ENCODE data around the gene SRGAP1.

The SRGAP1 gene

DNA sequence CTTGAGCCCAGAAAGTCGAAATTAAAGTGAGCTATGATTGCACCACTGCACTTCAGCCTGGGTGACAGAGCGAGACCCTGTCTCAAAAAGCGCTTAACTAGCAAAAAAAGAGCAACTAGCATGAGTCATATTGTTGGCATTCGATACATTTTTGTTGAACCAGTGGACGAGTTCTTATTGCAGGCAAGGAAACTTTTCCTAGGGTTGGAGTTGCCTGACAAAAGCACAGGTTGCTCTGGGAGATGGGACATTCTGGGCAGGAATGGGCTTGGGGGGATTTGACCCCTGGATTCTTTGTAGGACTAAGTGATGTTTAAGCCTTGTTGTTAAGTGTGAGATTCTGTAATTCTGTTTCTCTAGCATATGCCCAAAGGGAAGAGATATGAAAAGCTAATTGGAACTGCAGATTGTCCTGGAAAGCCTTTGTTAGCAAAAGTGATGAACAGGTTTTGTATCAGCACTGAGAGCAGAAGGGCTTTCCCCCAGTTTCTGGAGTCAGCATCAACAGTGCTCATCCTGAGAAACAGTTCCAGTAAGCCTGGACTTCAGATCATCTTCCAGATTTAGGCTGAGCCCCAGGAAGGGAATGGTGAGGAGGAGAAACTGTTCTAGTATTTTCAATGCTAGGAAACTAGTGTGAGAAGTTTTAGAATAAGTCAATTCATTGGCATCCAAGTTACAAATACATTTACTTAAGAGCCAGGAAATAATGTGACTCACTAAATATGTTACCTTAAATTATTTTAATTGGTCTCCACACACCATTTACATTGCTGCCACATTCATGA is 123.1 kb downstream of the SRGAP1 start:
- no peak for TF ChIP-seq TAF1 (IDR thresholded peaks at IDR 0.05; ENCODE audit: borderline replicate concordance, insufficient read depth, low read length)
- TF ChIP-seq, protein P1, sequence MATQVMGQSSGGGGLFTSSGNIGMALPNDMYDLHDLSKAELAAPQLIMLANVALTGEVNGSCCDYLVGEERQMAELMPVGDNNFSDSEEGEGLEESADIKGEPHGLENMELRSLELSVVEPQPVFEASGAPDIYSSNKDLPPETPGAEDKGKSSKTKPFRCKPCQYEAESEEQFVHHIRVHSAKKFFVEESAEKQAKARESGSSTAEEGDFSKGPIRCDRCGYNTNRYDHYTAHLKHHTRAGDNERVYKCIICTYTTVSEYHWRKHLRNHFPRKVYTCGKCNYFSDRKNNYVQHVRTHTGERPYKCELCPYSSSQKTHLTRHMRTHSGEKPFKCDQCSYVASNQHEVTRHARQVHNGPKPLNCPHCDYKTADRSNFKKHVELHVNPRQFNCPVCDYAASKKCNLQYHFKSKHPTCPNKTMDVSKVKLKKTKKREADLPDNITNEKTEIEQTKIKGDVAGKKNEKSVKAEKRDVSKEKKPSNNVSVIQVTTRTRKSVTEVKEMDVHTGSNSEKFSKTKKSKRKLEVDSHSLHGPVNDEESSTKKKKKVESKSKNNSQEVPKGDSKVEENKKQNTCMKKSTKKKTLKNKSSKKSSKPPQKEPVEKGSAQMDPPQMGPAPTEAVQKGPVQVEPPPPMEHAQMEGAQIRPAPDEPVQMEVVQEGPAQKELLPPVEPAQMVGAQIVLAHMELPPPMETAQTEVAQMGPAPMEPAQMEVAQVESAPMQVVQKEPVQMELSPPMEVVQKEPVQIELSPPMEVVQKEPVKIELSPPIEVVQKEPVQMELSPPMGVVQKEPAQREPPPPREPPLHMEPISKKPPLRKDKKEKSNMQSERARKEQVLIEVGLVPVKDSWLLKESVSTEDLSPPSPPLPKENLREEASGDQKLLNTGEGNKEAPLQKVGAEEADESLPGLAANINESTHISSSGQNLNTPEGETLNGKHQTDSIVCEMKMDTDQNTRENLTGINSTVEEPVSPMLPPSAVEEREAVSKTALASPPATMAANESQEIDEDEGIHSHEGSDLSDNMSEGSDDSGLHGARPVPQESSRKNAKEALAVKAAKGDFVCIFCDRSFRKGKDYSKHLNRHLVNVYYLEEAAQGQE (IDR thresholded peaks at IDR 0.05; ENCODE audit: insufficient read depth in 1 of 2, low read depth in 2 of 2, low read length in 2 of 2) = no peak
- TF ChIP-seq SIN3A (IDR thresholded peaks at IDR 0.05; ENCODE audit: borderline replicate concordance, insufficient read depth, low read length) = no peak
- TF ChIP-seq POLR2AphosphoS5 (IDR thresholded peaks at IDR 0.05; ENCODE audit: low read depth, low read length) = no peak

DNA sequence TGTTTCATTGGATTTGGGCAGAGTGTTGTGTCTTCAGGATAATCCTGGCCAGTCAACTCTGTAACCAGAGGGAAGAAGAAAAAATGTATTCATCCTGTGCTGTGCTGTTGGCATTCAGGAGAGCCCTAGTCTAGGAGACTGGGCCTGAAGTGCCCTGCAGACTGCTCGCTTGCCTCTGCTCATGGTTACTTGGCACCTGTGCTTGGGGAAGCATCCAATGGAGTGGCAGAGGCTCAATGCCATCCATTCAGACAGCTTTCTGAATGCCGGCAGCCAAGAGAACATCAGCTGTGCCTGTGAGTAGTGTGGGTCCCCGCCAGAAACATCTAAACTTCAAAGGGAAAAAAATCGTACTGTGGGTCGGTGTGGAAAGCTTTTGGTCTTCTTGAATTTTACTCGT is 124.2 kb downstream of the SRGAP1 start:
- no peak for TF ChIP-seq POLR2AphosphoS5 (IDR thresholded peaks at IDR 0.05; ENCODE audit: low read depth, low read length)
- TF ChIP-seq, protein P1 (IDR thresholded peaks at IDR 0.05; ENCODE audit: insufficient read depth in 1 of 2, low read depth in 2 of 2, low read length in 2 of 2) = no peak
- no peak for TF ChIP-seq TAF1 (IDR thresholded peaks at IDR 0.05; ENCODE audit: borderline replicate concordance, insufficient read depth, low read length)
- TF ChIP-seq FOXP2 (optimal IDR thresholded peaks at IDR 0.05; ENCODE audit: borderline replicate concordance, extremely low read depth, extremely low read length, insufficient read depth) = no peak
- TF ChIP-seq SIN3A (IDR thresholded peaks at IDR 0.05; ENCODE audit: borderline replicate concordance, insufficient read depth, low read length) = no peak

DNA sequence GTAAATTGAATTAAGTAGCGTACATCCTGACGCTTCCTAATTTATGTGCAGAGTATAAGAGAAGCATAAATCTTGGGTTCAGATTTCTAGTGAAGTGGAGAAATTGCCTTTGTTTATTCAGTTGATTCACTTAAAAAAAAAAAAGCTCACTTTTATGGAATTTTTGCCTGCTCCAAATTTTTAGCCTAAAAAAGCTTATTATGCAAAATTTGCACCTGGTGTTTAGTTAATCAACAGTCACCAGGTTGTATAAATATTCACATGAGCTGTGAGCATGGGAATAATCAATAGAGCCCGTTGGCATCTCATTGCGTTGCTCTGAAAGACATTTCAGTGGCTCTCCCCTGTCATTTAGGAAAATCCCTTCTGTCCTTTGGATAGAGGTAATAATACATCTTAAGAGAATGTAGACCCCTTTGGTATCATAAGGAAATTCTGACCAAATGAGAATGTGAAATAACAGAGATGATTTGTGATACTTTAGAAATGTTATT is 132.4 kb downstream of the SRGAP1 start:
- no peak for TF ChIP-seq TAF1 (IDR thresholded peaks at IDR 0.05; ENCODE audit: borderline replicate concordance, insufficient read depth, low read length)
- TF ChIP-seq SIN3A (IDR thresholded peaks at IDR 0.05; ENCODE audit: borderline replicate concordance, insufficient read depth, low read length) = no peak
- TF ChIP-seq, protein P1 (IDR thresholded peaks at IDR 0.05; ENCODE audit: insufficient read depth in 1 of 2, low read depth in 2 of 2, low read length in 2 of 2) = no peak
- TF ChIP-seq FOXP2 (optimal IDR thresholded peaks at IDR 0.05; ENCODE audit: borderline replicate concordance, extremely low read depth, extremely low read length, insufficient read depth) = no peak
- TF ChIP-seq POLR2AphosphoS5 (IDR thresholded peaks at IDR 0.05; ENCODE audit: low read depth, low read length) = no peak

DNA sequence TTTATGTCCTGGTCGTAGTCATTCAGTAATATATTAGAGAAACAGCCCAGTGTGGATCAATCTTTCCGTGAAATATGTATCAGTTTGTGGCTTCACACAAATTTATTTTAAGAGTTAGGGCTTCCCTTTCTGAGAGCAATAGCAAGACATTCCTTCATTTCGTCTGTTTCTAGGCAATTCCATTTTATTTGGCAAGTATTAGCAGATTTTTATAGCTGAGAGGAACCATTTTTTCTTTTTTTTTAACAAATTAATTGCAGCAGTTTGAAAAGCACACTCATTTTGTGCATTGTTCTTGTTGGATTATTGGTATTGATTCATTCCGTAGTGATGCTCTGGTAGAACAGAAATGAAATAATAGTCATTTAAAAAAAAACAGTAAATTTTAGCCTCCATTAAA is 132.9 kb downstream of the SRGAP1 start:
- no peak for TF ChIP-seq POLR2AphosphoS5 (IDR thresholded peaks at IDR 0.05; ENCODE audit: low read depth, low read length)
- TF ChIP-seq TAF1 (IDR thresholded peaks at IDR 0.05; ENCODE audit: borderline replicate concordance, insufficient read depth, low read length) = no peak
- TF ChIP-seq SIN3A (IDR thresholded peaks at IDR 0.05; ENCODE audit: borderline replicate concordance, insufficient read depth, low read length) = no peak
- TF ChIP-seq, protein P1 (IDR thresholded peaks at IDR 0.05; ENCODE audit: insufficient read depth in 1 of 2, low read depth in 2 of 2, low read length in 2 of 2) = no peak
- TF ChIP-seq FOXP2 (optimal IDR thresholded peaks at IDR 0.05; ENCODE audit: borderline replicate concordance, extremely low read depth, extremely low read length, insufficient read depth) = no peak

All from PFSK-1 (cell line).